HG03520 (cell line): ENCODE results near the gene DPPA2.
"Not testable (repeated sequence)": the region's sequence is repeated elsewhere in the genome, so short reads cannot be mapped to it uniquely, and the experiment has no call there.

Source experiments
- ATAC-seq: cut with Tn5 transposase; IDR thresholded peaks from one replicate; pipeline ENCODE4 v1.9.1; 2021; ENCODE audit warnings: mild to moderate bottlenecking, moderate library complexity; ENCODE audit not compliant: unreplicated experiment

Gene DPPA2, protein sequence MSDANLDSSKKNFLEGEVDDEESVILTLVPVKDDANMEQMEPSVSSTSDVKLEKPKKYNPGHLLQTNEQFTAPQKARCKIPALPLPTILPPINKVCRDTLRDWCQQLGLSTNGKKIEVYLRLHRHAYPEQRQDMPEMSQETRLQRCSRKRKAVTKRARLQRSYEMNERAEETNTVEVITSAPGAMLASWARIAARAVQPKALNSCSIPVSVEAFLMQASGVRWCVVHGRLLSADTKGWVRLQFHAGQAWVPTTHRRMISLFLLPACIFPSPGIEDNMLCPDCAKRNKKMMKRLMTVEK

DNA sequence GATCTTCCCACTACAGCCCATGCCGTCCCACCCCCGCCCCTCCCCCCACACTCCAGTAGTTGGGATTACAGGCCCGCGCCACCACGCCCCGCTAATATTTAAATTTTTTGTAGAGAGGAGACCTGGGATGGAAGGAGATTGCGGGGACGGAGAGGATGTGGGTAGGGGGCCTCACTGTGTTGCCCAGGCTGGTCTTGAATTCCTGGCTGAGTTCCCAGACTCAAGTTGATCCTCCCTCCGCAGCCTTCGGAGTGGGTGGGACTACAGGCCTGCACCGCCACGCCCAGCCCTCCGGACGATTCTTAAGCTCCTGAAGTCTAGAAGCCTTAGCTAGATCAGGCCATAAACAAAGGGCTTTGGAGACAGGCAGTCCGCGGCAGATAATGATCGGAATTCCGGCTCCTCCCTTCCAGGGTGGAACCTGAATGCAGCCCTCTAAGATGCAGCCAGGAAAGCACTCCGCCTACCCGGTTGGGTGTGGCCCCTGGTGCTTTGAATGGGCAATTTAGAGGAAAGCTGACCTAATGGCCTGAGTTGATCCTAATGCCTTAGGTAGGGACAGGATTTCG is at the start of gene DPPA2:
Gene DPPA2 (minus strand): TSS at position 356 of the 569 bp plus-strand sequence. CDS start 1,975 bp downstream, outside the sequence.
- no peak for ATAC-seq

DNA sequence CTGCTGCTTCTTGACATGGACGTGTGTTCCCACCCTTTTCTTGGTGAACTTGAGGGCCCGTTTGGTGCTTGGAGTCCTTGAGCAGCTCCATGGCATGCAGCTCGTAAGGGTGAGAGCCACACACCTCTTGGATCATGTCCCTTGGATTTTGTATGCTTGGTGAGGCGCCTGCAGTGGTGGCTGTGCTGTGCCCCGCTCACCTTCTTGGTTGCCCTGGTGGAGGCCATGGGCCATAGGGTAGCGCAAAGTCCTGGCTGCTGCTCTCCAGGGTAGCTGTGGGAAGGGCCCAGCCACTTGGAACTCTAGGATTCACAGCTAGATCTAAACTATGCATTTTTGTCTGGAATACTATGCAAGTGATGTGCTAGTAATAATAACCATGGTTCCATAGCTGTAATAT is 47.8 kb upstream of the DPPA2 start:
- no peak for ATAC-seq

DNA sequence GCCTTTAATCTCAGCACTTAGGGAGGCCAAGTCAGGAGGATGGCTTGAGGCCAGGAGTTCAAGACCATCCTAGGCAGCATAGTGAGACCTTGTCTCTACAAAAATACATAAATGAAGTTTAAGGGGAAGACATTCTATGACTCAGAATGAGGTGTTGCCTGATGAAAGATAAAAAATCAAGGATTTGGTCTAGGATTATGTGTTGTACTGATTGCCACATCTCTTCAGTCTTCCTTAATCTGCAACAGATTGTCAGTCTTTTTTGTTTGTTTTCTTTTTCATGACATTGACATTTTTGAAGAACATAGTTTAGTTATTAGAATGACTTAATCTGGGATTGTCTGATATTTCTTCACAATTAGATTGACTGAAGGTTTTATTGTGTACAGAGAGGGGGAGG is 47.3 kb upstream of the DPPA2 start:
- no peak for ATAC-seq

DNA sequence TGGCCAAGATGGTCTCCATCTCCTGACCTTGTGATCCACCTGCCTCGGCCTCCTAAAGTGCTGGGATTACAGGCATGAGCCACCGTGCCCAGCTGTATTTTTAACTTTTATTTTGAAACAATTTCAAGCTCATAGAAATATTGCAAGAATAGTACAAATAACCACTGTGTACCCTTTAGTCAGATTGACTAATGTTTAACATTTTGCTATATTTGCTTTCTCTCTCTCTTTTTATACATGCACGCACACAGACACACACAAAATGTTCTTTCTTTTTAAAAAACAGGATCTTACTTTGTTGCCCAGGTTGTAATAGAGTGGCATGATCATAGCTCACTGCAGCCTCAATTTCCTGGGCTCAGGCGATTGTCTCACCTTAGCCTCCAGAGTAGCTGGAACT is 46.5 kb upstream of the DPPA2 start:
- ATAC-seq = no peak

DNA sequence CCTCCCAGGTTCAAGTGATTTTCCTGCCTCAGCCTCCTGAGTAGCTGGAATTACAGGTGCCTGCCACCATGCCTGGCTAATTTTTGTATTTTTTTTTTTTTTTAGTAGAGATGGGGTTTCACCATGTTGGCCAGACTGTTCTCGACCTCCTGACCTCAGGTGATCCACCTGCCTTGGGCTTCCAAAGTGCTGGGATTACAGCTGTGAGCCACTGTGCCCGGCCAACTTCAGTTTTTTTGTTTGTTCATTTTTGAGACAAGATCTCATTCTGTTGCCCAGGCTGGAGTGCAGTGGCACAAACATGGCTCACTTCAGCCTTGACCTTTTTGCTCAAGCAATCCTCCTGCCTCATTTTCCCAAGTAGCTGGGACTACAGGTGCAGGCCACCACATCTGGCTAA is 42.5 kb upstream of the DPPA2 start:
- not testable (repeated sequence) for ATAC-seq

DNA sequence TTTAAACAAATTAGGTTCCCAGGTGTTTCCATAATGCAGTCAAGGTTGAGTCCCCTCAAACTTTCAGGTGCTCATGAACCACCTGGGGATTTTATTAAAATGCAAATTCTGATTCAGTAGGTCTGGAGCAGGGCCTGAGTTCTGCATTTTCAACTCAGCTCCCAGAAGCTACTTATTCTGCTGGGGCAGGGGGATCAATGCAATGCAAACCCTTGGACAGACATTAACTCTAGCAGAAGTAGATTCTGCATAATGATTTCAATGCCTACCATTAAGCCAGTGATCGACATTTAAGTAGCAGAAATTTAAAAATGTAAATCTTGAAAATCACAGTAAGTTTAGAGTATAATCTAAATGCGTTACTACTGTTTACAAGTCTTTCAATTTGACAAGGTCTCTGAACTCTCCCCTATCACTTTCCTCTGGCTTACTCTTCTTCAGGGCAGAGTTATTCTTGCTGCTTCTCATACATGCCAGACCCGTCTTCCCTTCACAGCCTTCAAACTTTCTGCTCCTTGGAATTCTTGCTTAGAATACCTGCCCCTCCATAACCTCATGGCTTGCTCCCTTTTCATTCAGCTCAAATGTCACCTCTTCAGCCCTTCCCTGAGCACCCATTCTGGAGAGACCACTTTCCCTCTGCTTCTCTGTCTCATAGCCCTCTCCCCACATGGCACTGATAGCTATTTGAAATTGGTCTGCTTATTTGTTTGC is 40.3 kb upstream of the DPPA2 start:
- no peak for ATAC-seq

DNA sequence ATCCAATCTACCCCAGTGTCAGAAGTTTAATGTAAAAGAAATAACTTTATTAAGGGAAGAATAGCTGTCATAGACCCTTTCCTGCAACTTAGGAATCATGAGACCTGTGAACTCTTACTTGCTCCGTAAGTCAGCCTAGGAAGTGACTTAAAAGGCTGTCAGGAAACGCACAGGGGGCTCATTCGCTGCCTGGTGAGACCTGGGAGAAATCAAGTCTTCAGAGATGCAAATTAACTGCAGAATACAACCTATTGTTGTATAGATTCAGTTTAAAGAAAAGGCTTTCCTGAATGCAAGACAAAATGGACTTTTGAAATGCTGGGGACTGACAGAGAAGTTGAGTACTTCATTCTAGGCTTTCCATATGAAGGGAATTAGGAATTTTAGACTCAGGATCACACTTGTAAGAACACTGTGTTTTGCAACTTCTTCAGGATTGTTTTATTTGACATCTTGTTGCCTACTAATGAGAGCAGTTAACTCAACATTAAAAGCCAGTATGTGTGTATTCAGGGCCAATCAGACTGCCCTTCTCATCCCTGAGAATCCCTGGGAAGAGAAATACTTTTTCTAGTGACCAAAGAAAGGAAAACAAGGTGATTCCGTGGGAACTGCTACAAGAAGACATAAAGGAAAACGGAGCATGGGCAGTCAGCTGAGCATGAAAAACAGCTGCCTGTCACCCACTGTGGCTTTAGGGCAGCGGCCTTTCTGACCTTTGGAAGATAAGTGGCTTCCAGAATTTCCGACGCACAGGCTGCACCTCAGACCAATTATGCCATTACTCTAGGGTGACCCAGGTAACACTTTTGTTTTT is 39.5 kb upstream of the DPPA2 start:
- no peak for ATAC-seq

DNA sequence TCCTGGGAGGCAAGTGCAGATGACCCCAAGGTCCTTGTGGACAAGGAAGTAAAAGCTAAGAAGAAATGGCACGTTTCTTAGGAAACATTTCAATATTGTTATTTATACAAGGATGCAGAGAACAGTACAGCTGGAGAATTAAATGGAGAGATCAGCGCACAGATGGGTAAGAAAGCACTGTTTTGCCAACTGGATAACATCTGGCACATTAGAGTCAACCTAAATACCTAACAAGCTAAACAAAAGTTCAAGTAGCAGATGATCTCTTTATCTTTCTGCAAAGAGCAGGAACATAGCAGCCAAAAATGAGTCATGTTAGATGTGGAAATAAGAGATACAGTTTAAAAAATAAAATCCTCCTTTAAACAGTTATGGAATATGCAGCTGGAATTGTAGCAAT is 36.7 kb upstream of the DPPA2 start:
- ATAC-seq = no peak

DNA sequence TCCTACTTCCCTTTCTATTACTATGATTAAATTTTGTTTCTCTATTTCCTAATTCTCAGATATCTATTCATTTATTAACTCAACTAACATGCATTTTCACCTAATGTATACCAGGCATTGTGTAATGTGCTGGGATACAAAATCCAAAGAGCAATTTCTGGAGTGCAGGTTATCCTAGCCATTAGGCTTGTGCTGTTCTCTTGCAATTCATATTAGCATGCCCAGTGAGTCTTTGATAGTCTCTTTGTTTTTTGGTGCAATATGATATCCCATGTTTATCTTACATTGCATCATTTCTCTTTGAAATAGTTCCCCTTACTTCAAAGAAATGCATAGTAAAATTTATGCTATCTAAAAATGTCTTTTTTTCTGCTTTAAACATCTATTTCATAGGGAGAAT is 34.9 kb upstream of the DPPA2 start:
- no peak for ATAC-seq

DNA sequence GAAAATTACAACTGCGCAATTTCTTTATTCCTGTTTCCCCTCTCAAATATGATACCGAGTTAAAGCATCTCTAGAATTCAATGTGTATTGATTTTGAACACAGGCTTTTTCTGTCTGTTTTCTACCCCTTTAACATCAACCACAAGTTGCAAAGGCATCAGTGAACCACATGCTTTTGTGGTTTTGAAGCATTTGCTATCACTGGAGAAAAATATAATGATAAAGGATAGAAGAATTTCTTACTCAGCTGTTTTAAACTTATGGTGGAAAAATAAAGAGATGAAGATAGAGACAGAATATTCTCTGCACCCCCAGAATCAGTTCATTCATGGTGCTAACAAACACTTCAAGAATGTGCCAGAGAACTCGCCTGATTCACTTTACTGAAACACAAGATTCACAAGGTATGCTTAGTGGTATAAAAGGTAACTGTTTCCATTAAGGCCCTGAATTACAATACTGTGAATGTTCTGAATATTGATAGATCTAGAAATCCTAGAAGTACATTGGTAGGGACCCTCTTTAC is 30.5 kb upstream of the DPPA2 start:
- ATAC-seq = no peak

DNA sequence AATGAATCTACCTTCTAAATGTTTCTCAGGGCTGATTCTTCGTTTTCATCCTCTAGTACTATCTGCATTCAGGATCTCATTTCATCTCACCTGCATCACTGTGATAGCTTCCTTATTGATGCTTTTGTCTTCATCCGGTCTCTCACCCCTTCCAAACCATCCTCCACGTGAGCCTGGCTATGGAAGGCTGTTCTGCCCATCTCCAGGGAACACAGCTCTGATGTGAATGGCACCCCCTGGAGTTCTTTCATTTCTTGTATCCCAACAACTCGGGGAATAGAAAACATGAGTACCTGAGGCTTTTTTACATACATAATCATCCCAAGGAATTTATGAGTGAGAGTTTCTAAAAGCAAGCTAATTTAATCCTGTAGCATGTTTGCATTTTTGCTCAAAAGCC is 29.8 kb upstream of the DPPA2 start:
- ATAC-seq = no peak

DNA sequence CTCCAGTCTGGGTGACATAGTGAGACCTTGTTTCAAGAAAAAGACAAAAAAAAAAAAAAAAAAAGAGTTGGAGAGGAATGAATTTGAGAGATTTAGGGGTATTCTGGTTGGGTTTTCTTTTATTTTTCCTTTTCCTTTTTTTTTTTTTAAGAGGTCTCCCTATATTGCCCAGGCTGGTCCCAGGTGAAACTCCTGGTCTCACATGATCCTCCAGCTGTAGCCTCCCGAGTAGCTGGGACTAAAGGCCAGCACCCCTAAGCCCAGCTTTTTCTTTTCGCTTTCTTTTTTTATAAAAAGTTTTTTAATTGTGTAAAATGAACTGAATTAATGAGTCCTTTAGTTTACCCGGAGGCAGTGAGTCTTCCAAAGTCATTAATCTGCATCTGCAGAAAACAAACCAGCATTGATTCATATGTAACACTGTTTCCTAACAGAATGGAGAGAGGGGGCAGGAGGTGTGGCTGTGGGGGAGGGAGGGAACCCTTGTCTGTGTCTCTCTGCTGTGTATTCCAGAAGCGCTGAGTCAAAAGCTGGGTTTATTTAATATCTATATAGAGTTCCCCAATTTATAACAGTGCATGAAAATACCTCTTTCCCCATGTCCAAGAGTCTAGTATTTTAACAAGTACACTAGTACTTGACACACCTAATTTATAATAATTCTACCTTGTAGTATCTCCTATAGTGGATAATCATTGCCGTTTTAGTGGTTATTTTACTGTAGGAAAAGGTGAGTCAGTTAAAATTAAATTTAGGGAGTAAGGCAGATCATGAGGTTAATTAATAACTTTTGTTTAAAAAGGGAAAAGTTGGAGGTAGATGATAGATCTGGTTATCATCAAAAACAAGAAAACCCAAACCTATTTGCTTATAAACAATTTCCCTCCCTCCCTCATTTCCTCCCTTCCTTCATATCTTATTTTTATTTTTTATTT is 23.7 kb upstream of the DPPA2 start:
- no peak for ATAC-seq

DNA sequence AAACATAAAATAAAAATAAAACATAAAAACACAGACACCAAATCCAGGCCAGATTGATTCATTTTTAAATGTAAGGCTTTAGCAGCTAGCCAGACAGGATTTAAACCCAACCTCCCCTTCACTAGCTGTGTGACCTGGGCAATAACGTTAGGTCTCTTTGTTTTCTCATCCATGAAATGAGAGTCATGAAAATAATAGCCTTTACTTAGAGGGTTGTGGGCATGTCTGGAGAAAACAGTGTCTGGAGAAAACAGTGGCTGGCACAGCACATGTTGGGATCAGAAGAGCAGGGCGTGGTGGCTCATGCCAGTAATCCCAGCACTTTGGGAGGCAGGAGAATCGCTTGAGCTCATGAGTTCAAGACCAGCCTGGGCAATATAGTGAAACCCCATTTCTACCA is 22.9 kb upstream of the DPPA2 start:
- ATAC-seq = no peak

DNA sequence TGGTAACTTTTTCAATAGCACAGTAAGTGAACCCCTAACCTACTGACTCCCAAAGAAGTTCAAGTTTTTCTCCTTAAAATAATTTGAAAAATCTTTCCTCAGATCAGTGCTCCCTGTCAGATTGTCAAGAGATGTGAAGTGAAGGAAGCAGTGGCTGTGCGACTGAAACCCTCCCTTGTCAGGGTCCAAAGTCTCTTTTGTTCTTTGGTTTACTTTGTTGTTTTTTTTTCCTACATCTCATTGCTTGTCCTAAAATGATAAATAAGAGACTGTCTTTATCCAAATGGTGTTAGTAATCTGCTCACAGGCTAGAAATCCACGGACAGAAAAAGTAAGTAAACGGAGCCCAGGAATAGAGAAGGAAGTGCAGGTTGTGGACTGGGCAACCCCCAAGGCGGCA is 22.0 kb upstream of the DPPA2 start:
- no peak for ATAC-seq

DNA sequence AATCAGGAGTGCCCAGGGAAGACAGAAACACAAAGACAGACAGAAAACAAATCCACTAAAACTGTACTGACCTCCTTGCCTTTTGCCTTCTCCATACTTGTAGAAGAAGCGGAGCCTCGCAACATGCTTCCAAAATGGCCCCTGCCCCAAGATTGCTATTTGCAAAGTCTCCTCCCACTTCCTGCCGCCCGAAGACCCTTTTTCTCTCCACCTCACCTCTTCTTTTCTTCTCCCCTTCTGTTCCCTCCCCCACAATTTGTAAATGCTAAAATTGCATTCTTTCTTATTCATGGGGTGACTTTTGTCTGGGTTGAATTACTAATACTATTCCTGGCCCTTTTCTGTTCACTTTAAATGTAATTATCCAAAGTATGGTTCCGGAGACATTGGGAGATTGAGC is 21.1 kb upstream of the DPPA2 start, which contains the start of gene DPPA4:
Gene DPPA4 (minus strand): TSS at position 154 of the 400 bp plus-strand sequence. CDS start 29 bp downstream, at position 125.
- no peak for ATAC-seq

DNA sequence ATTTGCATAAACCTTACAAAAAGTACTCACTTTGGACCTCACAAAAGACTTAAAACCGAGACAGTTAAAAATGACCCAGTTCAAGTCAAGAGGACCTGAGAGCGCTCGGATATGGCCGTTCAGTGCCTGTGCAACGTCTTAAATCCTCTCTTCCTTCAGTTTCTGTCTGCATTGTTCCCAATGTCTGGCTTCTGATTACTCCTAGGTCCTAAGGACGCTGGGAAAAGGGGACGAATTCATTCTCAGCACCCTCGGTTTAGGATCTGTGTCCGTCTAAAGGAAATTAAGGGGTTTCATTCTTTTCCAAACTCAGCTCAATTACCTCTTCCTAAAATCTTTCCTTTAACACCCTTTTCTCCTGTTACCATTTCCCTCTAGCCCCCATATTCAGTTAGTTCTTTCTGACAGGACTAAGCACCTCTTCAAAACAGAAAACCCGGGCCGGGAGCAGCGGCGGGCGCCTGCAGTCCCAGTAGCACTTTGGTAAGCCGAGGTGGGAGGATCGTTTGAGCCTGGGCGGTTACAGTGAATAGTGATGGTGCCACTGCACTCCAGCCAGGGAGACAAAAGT is 20.1 kb upstream of the DPPA2 start:
- no peak for ATAC-seq

DNA sequence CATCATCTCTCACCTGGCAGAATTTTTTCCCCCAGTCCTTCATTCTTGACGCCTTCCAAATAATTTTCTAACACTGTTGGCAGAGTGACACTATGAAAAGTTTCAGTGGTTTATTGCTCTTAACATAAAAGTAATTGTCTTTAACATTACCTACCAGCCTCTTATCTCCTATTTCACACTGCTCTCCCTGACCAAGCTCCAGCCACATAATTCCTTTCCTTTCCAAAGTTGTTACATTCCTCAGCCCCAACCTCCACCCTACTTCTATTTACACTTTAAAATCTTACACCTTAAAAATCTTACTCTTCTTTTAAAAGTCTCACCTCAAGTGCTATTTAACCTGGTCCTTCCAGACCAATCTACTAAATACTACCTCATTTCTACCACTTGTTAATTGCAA is 18.3 kb upstream of the DPPA2 start:
- no peak for ATAC-seq

DNA sequence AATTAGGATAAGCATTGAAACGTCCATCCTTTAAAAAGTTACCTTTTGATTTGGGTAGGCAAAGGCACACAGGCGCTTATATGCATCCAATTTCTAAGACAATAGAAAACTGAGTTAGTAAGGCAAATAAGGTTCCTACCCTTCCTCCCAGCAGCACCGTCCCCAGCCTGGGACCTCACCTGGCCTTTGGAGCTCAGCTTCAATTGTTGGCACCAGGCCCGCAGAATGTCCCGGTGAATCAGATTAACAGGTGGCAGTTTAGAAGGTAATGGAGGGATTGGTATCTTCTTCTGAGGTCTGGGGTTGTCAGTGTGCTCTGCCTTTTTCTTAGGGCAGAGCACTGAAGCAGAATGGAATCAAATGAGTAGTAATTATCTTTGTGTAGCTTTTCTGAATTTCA is 15.4 kb upstream of the DPPA2 start:
- no peak for ATAC-seq

DNA sequence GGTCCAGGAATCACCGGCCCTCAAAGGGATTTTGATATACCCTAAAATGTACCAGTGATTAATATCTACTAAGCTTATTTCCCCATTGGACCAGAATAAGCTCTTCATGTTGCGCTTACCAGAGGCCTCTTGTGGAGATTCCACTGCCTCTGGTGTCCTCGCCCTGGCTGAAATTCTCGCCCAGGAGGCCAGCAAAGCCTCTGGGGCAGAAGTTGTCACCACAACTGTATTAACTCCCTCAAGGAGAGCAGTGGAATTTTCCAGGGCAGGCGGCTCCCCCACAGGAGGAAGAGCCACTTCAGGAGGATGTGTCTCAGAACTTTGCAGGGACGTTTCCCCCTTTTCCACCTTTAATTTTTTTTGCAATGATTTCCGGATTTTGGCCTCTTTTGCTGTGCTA is 14.1 kb upstream of the DPPA2 start:
- no peak for ATAC-seq

DNA sequence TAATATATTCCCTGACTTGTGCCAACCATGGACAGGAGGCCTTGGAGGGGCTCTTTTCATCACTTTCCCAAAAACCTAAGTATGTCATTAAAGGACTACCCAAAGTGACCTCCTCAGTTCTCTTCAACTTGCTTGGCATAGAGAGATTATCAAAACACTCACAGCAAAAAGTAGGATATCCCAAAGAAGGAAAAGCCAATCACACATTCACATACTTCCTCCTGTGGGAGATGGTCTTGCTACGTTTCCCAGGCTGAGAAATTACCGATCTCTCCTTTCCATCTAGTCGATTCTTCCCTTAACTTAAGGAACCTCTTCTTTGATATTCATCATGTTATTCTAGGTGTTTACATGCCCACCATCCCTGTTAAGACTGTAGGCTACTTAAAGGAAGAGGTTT is 11.9 kb upstream of the DPPA2 start:
- ATAC-seq = no peak
